Neuronal stem cell (in vitro differentiated cells): ENCODE results near the gene DUS2.
"Not testable (repeated sequence)": the region's sequence is repeated elsewhere in the genome, so short reads cannot be mapped to it uniquely, and the experiment has no call there.

Experiments used
- DNase-seq: peaks from one replicate; pipeline ENCODE4 v3.0.0-alpha.2; 2013; ENCODE audit warnings: low spot score
- H2AFZ ChIP-seq: one replicate; pipeline ENCODE4 v1.6.1; 2013; ENCODE audit warnings: mild to moderate bottlenecking, low read length, inconsistent platforms
- H2AK5ac ChIP-seq: 2 replicates; pipeline ENCODE4 v1.6.1; 2013; ENCODE audit warnings: low read depth, mild to moderate bottlenecking, inconsistent platforms, low read length, moderate library complexity, mixed read lengths
- H2BK120ac ChIP-seq: 2 replicates; pipeline ENCODE4 v1.6.1; 2013; ENCODE audit warnings: low read depth, mild to moderate bottlenecking, inconsistent platforms, low read length, moderate library complexity, mixed read lengths
- H2BK12ac ChIP-seq: one replicate; pipeline ENCODE4 v1.6.1; 2013; ENCODE audit warnings: low read length, inconsistent platforms
- H2BK15ac ChIP-seq: 2 replicates; pipeline ENCODE4 v1.6.1; 2013; ENCODE audit warnings: mild to moderate bottlenecking, low read length, inconsistent platforms, mixed read lengths
- H2BK5ac ChIP-seq: one replicate; pipeline ENCODE4 v1.6.1; 2013; ENCODE audit warnings: inconsistent platforms, mild to moderate bottlenecking, low read length, moderate library complexity
- H3K14ac ChIP-seq: one replicate; pipeline ENCODE4 v1.6.1; 2013; ENCODE audit warnings: low read length, inconsistent platforms
- H3K18ac ChIP-seq: 2 replicates; pipeline ENCODE4 v1.6.1; 2013; ENCODE audit warnings: low read length, inconsistent platforms
- H3K23ac ChIP-seq: 2 replicates; pipeline ENCODE4 v1.6.1; 2013; ENCODE audit warnings: low read depth, mild to moderate bottlenecking, mixed read lengths, low read length, inconsistent platforms; ENCODE audit not compliant: poor library complexity
- H3K27ac ChIP-seq: replicated peaks from 3 replicates; pipeline ENCODE4 v1.5.1; 2013; ENCODE audit warnings: low read length, inconsistent platforms
- H3K27me3 ChIP-seq, 3 experiments: 2 replicates each; pipeline ENCODE4 v1.6.1; 2013; ENCODE audit warnings: low read length in 3 of 3, mild to moderate bottlenecking in 2 of 3, inconsistent platforms in 1 of 3, low read depth in 1 of 3, mixed read lengths in 1 of 3, moderate library complexity in 1 of 3; ENCODE audit not compliant: control insufficient read depth in 3 of 3, insufficient read depth in 3 of 3
- H3K36me3 ChIP-seq, 2 donors: replicated peaks in 1 of 2; 2 replicates each; pipeline ENCODE4 v1.6.1; 2013; ENCODE audit warnings: low read length in 2 of 2; ENCODE audit not compliant: control insufficient read depth in 2 of 2, insufficient read depth in 2 of 2
- H3K4ac ChIP-seq: 2 replicates; pipeline ENCODE4 v1.6.1; 2013; ENCODE audit warnings: inconsistent platforms, mild to moderate bottlenecking, low read length, moderate library complexity
- H3K4me1 ChIP-seq, 2 donors: 1 replicate in 1 of 2; 2 replicates in 1 of 2; pipeline ENCODE4 v1.6.1; 2013; ENCODE audit warnings: low read length in 2 of 2, low read depth in 1 of 2; ENCODE audit not compliant: control insufficient read depth in 2 of 2, insufficient read depth in 1 of 2
- H3K4me2 ChIP-seq: one replicate; pipeline ENCODE4 v1.6.1; 2013; ENCODE audit warnings: mild to moderate bottlenecking, low read length, inconsistent platforms; ENCODE audit not compliant: insufficient read depth, poor library complexity, severe bottlenecking
- H3K4me3 ChIP-seq, 2 donors: 2 replicates each; pipeline ENCODE4 v1.5.1; 2013; ENCODE audit warnings: low read length in 2 of 2, mild to moderate bottlenecking in 2 of 2, inconsistent platforms in 1 of 2, moderate library complexity in 1 of 2
- H3K79me1 ChIP-seq: one replicate; pipeline ENCODE4 v1.6.1; 2013; ENCODE audit warnings: low read depth, mild to moderate bottlenecking, inconsistent platforms, low read length, moderate library complexity
- H3K9ac ChIP-seq: one replicate; pipeline ENCODE4 v1.6.1; 2013; ENCODE audit warnings: mild to moderate bottlenecking, low read depth, low read length, inconsistent platforms; ENCODE audit not compliant: poor library complexity
- H3K9me3 ChIP-seq, 2 donors: replicated peaks in 1 of 2; 2 replicates each; pipeline versions ENCODE3 to v1.6.1; 2013; ENCODE audit warnings: low read length in 2 of 2, mild to moderate bottlenecking in 2 of 2, inconsistent platforms in 1 of 2, low read depth in 1 of 2, mixed read lengths in 1 of 2, moderate library complexity in 1 of 2; ENCODE audit not compliant: control insufficient read depth in 2 of 2, insufficient read depth in 1 of 2
- H4K8ac ChIP-seq: one replicate; pipeline ENCODE4 v1.6.1; 2013; ENCODE audit warnings: low read depth, mild to moderate bottlenecking, inconsistent platforms, low read length, moderate library complexity
- H4K91ac ChIP-seq: one replicate; pipeline ENCODE4 v1.6.1; 2013; ENCODE audit warnings: low read length, low read depth, mild to moderate bottlenecking, inconsistent platforms; ENCODE audit not compliant: poor library complexity
- WGBS, 2 donors: extraction: QIAGEN DNeasy Blood & Tissue Kit; methylation state at CpG; one replicate each; pipeline ENCODE4 v1.1.7; 2013; ENCODE audit warnings: missing lambda C conversion rate in 2 of 2, mixed read lengths in 1 of 2; ENCODE audit not compliant: insufficient read length in 2 of 2, insufficient replicate concordance in 1 of 2; ENCODE audit errors: extremely low coverage in 2 of 2; 5-methylcytosine and 5-hydroxymethylcytosine counted together

The DUS2 gene

GRCh38 chr16:68021490-68021889 is 1.6 kb upstream of the DUS2 start:
- no peak overlapping the region for H2AFZ ChIP-seq
- H3K4me2 ChIP-seq, result no peak overlapping the region
- no peak overlapping the region for H3K14ac ChIP-seq
- no peak overlapping the region for H2BK12ac ChIP-seq
- H4K91ac ChIP-seq, result no peak overlapping the region
- H2BK5ac ChIP-seq, result no peak overlapping the region
- H2BK120ac ChIP-seq, result no peak overlapping the region
- peak overlapping the region in 1 of 2 donors; percentile 67 for H3K4me3 ChIP-seq
- no peak overlapping the region for H3K27ac ChIP-seq
- no peak overlapping the region for H2BK15ac ChIP-seq
- H3K79me1 ChIP-seq, result peaks cover 8% of the 10 kb centered on the region
- peaks cover 6 to 8% of the 10 kb centered on the region in 2 donors for H3K4me1 ChIP-seq
- H4K8ac ChIP-seq, result no peak overlapping the region
- no peak overlapping the region for H3K18ac ChIP-seq
- H3K9me3 ChIP-seq, result no peaks in the 10 kb centered on the region
- no CpG with 5 or more reads among the region's 10 CpGs for WGBS, 2 donors
- no peak overlapping the region for H3K9ac ChIP-seq
- H3K36me3 ChIP-seq, result peaks cover 7 to 28% of the 10 kb centered on the region in 2 donors
- no peak overlapping the region for H2AK5ac ChIP-seq
- H3K23ac ChIP-seq, result no peak overlapping the region
- no peak overlapping the region for H3K4ac ChIP-seq
- DNase-seq, result no peak
- H3K27me3 ChIP-seq, result no peaks in the 10 kb centered on the region

DNA sequence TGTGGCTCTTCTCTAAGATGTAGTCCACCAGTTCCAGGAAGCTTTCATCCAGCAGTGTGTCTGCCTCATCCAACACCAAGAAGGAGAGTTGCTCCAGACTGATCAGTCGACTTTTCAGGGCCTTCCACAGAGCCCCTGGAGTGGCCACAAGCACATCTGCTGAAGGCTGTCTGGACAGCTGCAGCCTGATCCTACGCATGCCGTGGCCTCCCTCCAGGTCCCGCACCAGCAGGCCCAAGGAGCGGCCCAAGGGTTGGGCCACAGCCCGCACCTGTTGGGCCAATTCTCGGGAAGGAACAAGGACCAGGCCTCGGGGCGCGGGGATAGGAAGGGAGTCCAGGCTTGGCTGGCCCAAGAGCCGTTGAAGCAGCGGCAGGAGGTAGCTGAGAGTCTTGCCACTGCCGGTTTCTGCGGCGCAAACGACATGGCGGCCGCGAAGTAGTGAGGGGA is 781 bp upstream of the DUS2 start:
- Histone ChIP-seq H3K4me1 (peaks cover 6 to 8% of the 10 kb centered on the region in 2 donors), H3K27me3 (no peaks in the 10 kb centered on the region), H4K91ac (no peak overlapping the region), H3K18ac (peak overlapping the region; percentile 98), H3K79me1 (peaks cover 8% of the 10 kb centered on the region), H2AFZ (peak overlapping the region; percentile 87), H3K23ac (peak overlapping the region; percentile 99), H4K8ac (peak overlapping the region; percentile 83), H2BK5ac (peak overlapping the region; percentile 45), H3K4me3 (peak overlapping the region; percentile 67 to 85), H3K9ac (peak overlapping the region; percentile 100), H3K4ac (peak overlapping the region; percentile 40), H2AK5ac (peak overlapping the region; percentile 98), H3K9me3 (no peaks in the 10 kb centered on the region), H2BK15ac (no peak overlapping the region), H2BK120ac (no peak overlapping the region), H3K14ac (peak overlapping the region; percentile 73), H3K4me2 (peak overlapping the region; percentile 92), H3K27ac (no peak overlapping the region), H2BK12ac (no peak overlapping the region), H3K36me3 (peaks cover 10 to 33% of the 10 kb centered on the region in 2 donors)
- WGBS, 2 donors, result no CpG with 5 or more reads among the region's 19 CpGs
- no peak for DNase-seq

DNA sequence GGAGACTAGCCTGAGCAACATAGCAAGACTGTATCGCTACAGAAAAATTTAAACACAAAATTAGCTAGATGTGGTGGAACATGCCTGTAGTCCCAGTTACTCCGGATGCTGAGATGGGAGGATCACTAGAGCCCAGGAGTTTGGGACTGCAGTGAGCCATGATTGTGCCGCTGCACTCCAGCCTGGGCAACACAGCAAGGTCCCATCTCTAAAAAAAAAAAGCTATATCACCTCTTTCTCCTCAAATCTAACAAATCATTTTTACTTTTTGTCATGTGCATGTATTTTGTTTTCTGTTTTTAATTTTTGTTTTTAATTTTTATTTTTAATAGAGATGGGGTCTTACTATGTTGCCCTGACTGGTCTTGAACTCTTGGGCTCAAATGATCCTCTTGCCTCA is 5.9 kb downstream of the DUS2 start:
- WGBS, 2 donors, result no CpG with 5 or more reads among the region's 3 CpGs
- Histone ChIP-seq H4K91ac (no peak overlapping the region), H4K8ac (no peak overlapping the region), H3K23ac (no peak overlapping the region), H3K14ac (no peak overlapping the region), H3K79me1 (no peaks in the 10 kb centered on the region), H3K4ac (no peak overlapping the region), H2BK5ac (no peak overlapping the region), H2AFZ (no peak overlapping the region), H2BK120ac (no peak overlapping the region), H3K4me3 (no peak overlapping the region), H3K9me3 (no peaks in the 10 kb centered on the region), H2BK15ac (no peak overlapping the region), H3K27ac (no peak overlapping the region), H2AK5ac (no peak overlapping the region), H3K4me2 (no peak overlapping the region), H3K4me1 (no peaks in the 10 kb centered on the region), H3K18ac (no peak overlapping the region), H3K27me3 (no peaks in the 10 kb centered on the region), H3K9ac (no peak overlapping the region), H3K36me3 (peaks cover 2 to 54% of the 10 kb centered on the region in 2 donors), H2BK12ac (no peak overlapping the region)
- no peak for DNase-seq

GRCh38 chr16:68030108-68030507 is 7.0 kb downstream of the DUS2 start:
- not testable (repeated sequence) for H2BK15ac ChIP-seq, H3K27me3 ChIP-seq, H2AK5ac ChIP-seq, H3K9me3 ChIP-seq, H4K91ac ChIP-seq, H3K27ac ChIP-seq, H3K4me2 ChIP-seq, H3K23ac ChIP-seq, H4K8ac ChIP-seq, H3K4ac ChIP-seq, DNase-seq, H2BK120ac ChIP-seq, H3K18ac ChIP-seq, H3K4me3 ChIP-seq, H3K9ac ChIP-seq, H3K4me1 ChIP-seq, H2BK12ac ChIP-seq, H3K14ac ChIP-seq, H2BK5ac ChIP-seq, H3K79me1 ChIP-seq, H2AFZ ChIP-seq
- no CpG with 5 or more reads among the region's 6 CpGs for WGBS, 2 donors
- peaks cover 2 to 54% of the 10 kb centered on the region in 2 donors for H3K36me3 ChIP-seq
